Measurements from ENCODE around the gene MB21D2.

MB21D2 gene

DNA sequence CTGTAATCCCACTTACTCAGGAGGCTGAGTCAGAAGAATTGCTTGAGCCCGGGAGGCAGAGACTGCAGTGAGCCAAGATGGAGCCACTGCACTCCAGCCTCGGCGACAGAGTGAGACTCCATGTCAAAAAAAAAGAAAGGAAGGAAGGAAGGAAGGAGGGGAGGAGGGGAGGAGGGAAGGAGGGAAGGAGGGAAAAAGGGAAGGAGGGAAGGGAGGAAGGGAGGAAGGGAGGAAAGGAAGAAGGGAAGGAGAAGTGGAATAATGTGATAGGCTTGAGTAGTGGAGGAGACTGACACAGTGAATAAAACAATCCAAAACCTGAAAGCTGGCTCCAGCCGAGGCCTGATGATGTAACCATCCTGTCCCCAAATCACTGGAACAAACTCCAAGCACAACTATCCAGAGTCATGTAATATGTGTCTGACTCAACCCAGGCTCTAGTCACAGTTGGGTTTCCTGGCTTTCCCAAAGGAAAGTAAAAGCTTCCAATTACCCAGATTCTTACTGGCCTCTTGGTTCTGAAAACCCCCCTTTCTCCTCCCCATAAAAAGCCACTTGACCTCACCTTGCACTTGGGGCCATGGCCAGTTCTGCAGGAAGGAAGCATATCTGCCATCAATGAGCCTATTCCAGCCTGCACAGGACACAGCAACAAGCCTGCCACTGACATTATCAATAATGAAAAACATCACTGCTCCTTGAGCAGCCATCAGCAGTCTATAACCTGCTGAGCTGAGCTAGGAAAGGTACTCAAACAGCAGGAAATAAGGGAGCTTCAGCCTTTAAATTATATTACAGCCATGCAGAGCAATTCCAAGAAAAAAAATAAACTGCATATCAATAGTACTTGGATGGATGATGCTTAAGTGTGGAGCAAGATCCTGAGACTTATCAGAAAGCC is 48.3 kb downstream of the MB21D2 start:
- no peak overlapping the region for H3K4me3 ChIP-seq (ENCODE audit: low read depth, low read length)
- in situ Hi-C loops (cut with HindIII; ENCODE audit: low sequenced_read_pairs), result no loop called here
- TF ChIP-seq CTCF (IDR thresholded peaks at IDR 0.05; ENCODE audit: low read depth, low read length, missing control alignments), result no peak
- DNase-seq (ENCODE audit: low read depth), result no peak

GRCh38 chr3:192867645-192868044 is 50.0 kb downstream of the MB21D2 start:
- in situ Hi-C loops (cut with HindIII; ENCODE audit: low sequenced_read_pairs), result no loop called here
- DNase-seq (ENCODE audit: low read depth), result no peak
- no peak overlapping the region for H3K4me3 ChIP-seq (ENCODE audit: low read depth, low read length)
- TF ChIP-seq CTCF (IDR thresholded peaks at IDR 0.05; ENCODE audit: low read depth, low read length, missing control alignments), result no peak

DNA sequence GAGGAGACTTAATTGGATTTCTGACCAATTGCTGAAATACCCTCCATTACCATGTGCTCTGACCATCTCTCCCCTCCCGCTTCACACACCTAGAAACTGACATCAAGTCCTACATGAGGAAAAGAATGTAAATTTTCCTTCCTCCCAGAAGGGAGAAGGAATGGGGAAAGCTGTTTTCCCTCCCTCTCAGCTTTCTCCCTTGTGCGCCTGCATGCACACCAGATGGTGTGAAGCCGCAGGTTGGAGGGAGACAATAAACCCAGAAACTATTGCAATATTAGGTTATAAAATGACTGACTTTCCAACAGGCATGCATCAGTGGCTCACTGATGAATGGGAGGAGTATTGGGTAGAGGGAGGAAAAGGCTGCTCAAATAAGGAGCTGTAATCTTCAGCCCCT is 50.9 kb downstream of the MB21D2 start:
- H3K4me3 ChIP-seq (ENCODE audit: low read depth, low read length), result no peak overlapping the region
- TF ChIP-seq CTCF (IDR thresholded peaks at IDR 0.05; ENCODE audit: low read depth, low read length, missing control alignments), result no peak
- DNase-seq (ENCODE audit: low read depth), result no peak
- in situ Hi-C loops (cut with HindIII; ENCODE audit: low sequenced_read_pairs), result no loop called here

GRCh38 chr3:192864941-192865340 is 52.7 kb downstream of the MB21D2 start:
- H3K4me3 ChIP-seq (ENCODE audit: low read depth, low read length), result no peak overlapping the region
- no peak for DNase-seq (ENCODE audit: low read depth)
- no peak for TF ChIP-seq CTCF (IDR thresholded peaks at IDR 0.05; ENCODE audit: low read depth, low read length, missing control alignments)
- in situ Hi-C loops (cut with HindIII; ENCODE audit: low sequenced_read_pairs), result no loop called here

DNA sequence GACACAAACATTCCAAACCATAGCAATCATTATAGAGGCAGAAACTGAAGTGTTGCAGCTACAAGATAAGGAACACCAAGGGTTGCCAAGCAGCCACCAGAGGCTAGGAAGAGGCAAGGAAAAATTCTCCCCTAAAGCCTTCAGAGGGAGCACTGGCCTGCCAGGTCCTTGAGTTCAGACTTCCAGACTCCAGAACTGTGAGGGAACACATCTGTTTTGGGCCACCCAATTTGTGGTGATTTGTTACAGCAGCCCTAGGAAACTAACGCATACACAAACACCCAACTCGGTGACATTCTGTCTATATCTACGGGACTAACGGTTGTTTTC is 54.6 kb downstream of the MB21D2 start:
- H3K4me3 ChIP-seq (ENCODE audit: low read depth, low read length), result no peak overlapping the region
- no peak for DNase-seq (ENCODE audit: low read depth)
- no peak for TF ChIP-seq CTCF (IDR thresholded peaks at IDR 0.05; ENCODE audit: low read depth, low read length, missing control alignments)
- in situ Hi-C loops (cut with HindIII; ENCODE audit: low sequenced_read_pairs), result no loop called here

- no peak for DNase-seq (ENCODE audit: low read depth)
- no peak for TF ChIP-seq CTCF (IDR thresholded peaks at IDR 0.05; ENCODE audit: low read depth, low read length, missing control alignments)
- H3K4me3 ChIP-seq (ENCODE audit: low read depth, low read length), result no peak overlapping the region
- in situ Hi-C loops (cut with HindIII; ENCODE audit: low sequenced_read_pairs), result no loop called here
Measured at GRCh38 chr3:192862408-192863090, 55.1 kb downstream of the MB21D2 start.

All from astrocyte of the cerebellum (primary cell).